Measurements from ENCODE around the gene MTMR10. TPM values are rescaled to one million over a fixed set of nuclear protein-coding genes. Genes with fewer than 3 reads are reported as not detected.

MTMR10 gene
- total RNA-seq = 12.2 and 14.1 TPM in 2 replicates

DNA sequence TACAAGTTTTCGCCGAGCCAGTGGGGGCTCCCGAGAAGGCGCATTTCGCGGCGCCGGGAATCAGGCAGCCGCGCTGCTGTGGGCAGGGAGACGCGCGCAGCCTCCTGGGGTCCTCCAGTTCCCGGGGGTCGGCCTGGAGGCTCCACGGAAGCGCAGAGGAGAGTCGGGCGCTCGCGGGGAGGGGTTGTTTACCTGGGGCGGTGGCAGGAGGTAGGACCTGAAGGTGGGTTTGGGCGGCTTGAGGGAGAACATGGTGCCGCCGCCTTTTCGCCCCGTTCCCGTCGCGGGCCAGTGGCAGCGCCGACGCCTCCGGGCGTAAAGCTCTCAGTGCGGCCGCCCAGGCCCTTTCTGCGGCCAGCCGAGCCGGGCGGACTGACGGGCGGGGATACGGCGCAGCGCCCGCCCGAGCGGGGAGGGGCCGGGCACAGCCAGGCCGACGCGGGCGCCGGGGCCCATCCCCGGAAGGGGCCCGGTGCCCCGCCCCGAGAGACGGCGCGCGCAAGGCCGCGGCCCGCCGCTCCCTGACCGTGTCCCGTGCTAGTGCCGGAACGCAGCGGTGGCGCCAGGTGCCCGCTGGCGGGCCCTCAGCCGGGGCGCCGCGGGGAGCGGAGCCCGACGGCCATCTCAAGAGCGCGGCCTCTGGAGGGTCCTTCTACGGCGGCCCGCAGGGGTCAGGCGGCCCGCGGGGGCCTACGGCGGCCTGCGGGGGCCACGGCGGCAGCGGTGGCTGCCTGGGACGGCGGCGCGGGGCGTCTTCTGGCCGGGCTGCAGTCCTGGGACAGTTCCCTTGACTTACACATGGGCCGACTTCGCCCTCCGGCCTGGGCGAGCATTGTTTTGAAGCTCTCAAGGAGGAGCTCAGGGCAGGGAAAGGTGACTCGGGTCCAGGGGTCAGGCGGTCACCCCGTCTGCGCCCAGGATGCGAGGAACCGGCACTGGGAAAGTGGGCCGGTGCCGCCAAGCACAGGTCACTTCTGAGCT is at the start of gene MTMR10:
Gene MTMR10 (minus strand): TSS at position 374 of the 981 bp plus-strand sequence. CDS start 122 bp downstream, at position 252.
- H3K27ac Mint-ChIP-seq = peak within 1 kb of the TSS; percentile 83
- H3K4me3 Mint-ChIP-seq (ENCODE audit: low read depth) = peak within 1 kb of the TSS; percentile 90
- peaks cover 13% of the 10 kb centered on the region for H3K36me3 Mint-ChIP-seq (ENCODE audit: low read depth)
- DNase-seq (ENCODE audit: low spot score) = peak; percentile 75
- peaks cover 10% of the 10 kb centered on the region for H3K27me3 Mint-ChIP-seq (ENCODE audit: low read depth)
- no peaks in the 10 kb centered on the region for H3K9me3 Mint-ChIP-seq
- H3K4me1 Mint-ChIP-seq (ENCODE audit: low read depth) = peaks cover 19% of the 10 kb centered on the region
- intact Hi-C loops (cut with micrococcal nuclease) = loop anchor here (2.0 to 10.0 kb wide), 4 partner anchors 89 to 493 kb away; partner anchors contain the start of genes FAN1 and KLF13

DNA sequence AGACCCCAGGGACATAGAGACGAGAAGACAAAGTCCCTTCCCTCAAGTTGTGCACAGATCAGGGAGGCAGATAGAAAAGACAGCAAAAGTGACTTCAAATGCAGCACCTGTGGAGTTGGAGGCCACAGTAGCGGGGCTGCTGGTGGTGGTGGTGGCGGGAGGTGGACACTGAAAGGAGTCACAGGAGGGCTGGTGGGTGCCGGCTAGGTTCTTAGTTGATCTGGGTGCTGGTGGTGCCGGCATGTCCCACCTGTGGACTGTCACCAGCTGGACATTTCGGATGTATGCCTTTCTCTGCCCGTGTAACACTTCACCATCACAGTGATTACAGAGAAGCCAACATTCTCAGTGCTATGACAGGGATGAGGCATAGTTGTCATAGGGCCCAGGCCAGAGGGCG is 49.2 kb upstream of the MTMR10 start:
- Mint-ChIP-seq H3K4me1 (ENCODE audit: low read depth) (no peaks in the 10 kb centered on the region), H3K27ac (no peak overlapping the region), H3K36me3 (ENCODE audit: low read depth) (no peaks in the 10 kb centered on the region), H3K9me3 (no peaks in the 10 kb centered on the region), H3K4me3 (ENCODE audit: low read depth) (no peak overlapping the region), H3K27me3 (ENCODE audit: low read depth) (peaks cover 7% of the 10 kb centered on the region)
- intact Hi-C loops (cut with micrococcal nuclease) = no loop called here
- DNase-seq (ENCODE audit: low spot score) = no peak

GRCh38 chr15:31039961-31040360 is 48.5 kb upstream of the MTMR10 start:
- Mint-ChIP-seq H3K27ac (no peak overlapping the region), H3K27me3 (ENCODE audit: low read depth) (peaks cover 7% of the 10 kb centered on the region), H3K4me3 (ENCODE audit: low read depth) (no peak overlapping the region), H3K4me1 (ENCODE audit: low read depth) (no peaks in the 10 kb centered on the region), H3K36me3 (ENCODE audit: low read depth) (no peaks in the 10 kb centered on the region), H3K9me3 (no peaks in the 10 kb centered on the region)
- intact Hi-C loops (cut with micrococcal nuclease) = no loop called here
- DNase-seq (ENCODE audit: low spot score) = no peak

DNA sequence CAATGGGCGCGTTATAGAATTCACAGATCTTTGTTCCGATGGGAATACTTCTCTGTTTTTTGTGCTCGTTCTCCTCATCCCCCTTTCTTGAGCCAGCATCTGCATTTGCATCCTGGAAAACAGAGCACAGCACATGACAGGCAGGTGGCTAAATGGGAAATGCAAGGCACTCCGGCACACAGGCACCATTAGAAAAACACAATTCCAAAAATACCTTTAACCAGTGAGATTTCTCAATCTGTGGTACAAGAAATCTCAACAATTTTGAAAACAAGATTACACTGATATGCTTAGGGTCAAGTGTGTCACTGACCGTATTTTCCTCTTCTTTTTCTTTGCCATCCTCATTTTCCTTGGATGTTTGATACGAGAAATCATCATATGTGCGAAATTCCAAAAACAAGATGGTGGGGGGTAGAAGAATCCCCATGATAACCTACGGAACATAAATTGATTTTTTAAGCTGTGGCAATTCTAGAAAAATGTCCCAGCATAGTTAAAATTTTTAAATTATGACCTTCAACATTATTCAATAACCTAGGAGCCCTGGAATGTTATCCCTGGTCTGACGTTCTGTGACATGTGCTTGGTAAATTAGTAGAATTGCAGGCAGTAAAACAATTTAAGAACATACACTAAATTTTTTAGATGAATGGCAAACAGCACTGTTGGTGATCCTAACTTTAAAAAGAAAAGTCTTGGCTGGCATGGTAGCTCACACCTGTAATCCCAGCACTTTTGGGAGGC is 46.5 kb upstream of the MTMR10 start:
- no peaks in the 10 kb centered on the region for H3K27me3 Mint-ChIP-seq (ENCODE audit: low read depth)
- H3K4me3 Mint-ChIP-seq (ENCODE audit: low read depth) = no peak overlapping the region
- intact Hi-C loops (cut with micrococcal nuclease) = no loop called here
- no peaks in the 10 kb centered on the region for H3K9me3 Mint-ChIP-seq
- no peaks in the 10 kb centered on the region for H3K4me1 Mint-ChIP-seq (ENCODE audit: low read depth)
- DNase-seq (ENCODE audit: low spot score) = no peak
- H3K27ac Mint-ChIP-seq = no peak overlapping the region
- H3K36me3 Mint-ChIP-seq (ENCODE audit: low read depth) = no peaks in the 10 kb centered on the region

GRCh38 chr15:31036783-31037182 is 45.4 kb upstream of the MTMR10 start:
- intact Hi-C loops (cut with micrococcal nuclease) = no loop called here
- H3K27ac Mint-ChIP-seq = no peak overlapping the region
- no peaks in the 10 kb centered on the region for H3K9me3 Mint-ChIP-seq
- peaks cover under 1% of the 10 kb centered on the region for H3K4me1 Mint-ChIP-seq (ENCODE audit: low read depth)
- no peaks in the 10 kb centered on the region for H3K27me3 Mint-ChIP-seq (ENCODE audit: low read depth)
- no peak for DNase-seq (ENCODE audit: low spot score)
- no peaks in the 10 kb centered on the region for H3K36me3 Mint-ChIP-seq (ENCODE audit: low read depth)
- H3K4me3 Mint-ChIP-seq (ENCODE audit: low read depth) = no peak overlapping the region

DNA sequence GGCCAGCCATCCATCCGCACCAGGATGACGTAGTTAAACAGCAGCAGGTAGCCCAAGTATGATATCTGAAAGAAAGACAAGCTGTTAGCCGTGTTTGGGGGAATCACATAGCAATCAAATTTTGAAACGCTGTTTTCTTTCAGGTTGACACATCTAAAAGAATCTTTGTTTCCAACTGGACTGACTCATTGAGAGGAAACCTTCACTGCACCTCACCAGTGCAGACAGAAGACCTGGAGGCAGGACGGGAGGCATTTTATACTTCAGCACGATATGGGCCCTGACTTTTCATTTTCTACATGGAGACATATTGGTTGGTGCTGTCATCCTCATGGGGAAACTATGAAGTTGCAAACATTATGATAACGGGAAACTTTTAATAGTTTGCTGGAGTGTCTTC is 44.2 kb upstream of the MTMR10 start:
- Mint-ChIP-seq H3K36me3 (ENCODE audit: low read depth) (no peaks in the 10 kb centered on the region), H3K4me1 (ENCODE audit: low read depth) (peaks cover 5% of the 10 kb centered on the region), H3K27ac (no peak overlapping the region), H3K4me3 (ENCODE audit: low read depth) (no peak overlapping the region), H3K9me3 (no peaks in the 10 kb centered on the region), H3K27me3 (ENCODE audit: low read depth) (no peaks in the 10 kb centered on the region)
- no peak for DNase-seq (ENCODE audit: low spot score)
- intact Hi-C loops (cut with micrococcal nuclease) = no loop called here

GRCh38 chr15:31034152-31034551 is 42.7 kb upstream of the MTMR10 start:
- H3K4me3 Mint-ChIP-seq (ENCODE audit: low read depth) = no peak overlapping the region
- intact Hi-C loops (cut with micrococcal nuclease) = no loop called here

GRCh38 chr15:31032961-31033371 is 41.5 kb upstream of the MTMR10 start:
- Mint-ChIP-seq H3K27me3 (ENCODE audit: low read depth) (peaks cover 13% of the 10 kb centered on the region), H3K9me3 (no peaks in the 10 kb centered on the region), H3K27ac (no peak overlapping the region), H3K36me3 (ENCODE audit: low read depth) (no peaks in the 10 kb centered on the region), H3K4me1 (ENCODE audit: low read depth) (peaks cover 5% of the 10 kb centered on the region), H3K4me3 (ENCODE audit: low read depth) (no peak overlapping the region)
- intact Hi-C loops (cut with micrococcal nuclease) = no loop called here
- DNase-seq (ENCODE audit: low spot score) = no peak

More at GRCh38 chr15:31034152-31034551, 42.7 kb upstream of the MTMR10 start:
- DNase-seq (ENCODE audit: low spot score) = no peak
- Mint-ChIP-seq H3K27ac (no peak overlapping the region), H3K9me3 (no peaks in the 10 kb centered on the region), H3K4me1 (ENCODE audit: low read depth) (peaks cover 5% of the 10 kb centered on the region), H3K27me3 (ENCODE audit: low read depth) (peaks cover 5% of the 10 kb centered on the region), H3K36me3 (ENCODE audit: low read depth) (no peaks in the 10 kb centered on the region)

DNA sequence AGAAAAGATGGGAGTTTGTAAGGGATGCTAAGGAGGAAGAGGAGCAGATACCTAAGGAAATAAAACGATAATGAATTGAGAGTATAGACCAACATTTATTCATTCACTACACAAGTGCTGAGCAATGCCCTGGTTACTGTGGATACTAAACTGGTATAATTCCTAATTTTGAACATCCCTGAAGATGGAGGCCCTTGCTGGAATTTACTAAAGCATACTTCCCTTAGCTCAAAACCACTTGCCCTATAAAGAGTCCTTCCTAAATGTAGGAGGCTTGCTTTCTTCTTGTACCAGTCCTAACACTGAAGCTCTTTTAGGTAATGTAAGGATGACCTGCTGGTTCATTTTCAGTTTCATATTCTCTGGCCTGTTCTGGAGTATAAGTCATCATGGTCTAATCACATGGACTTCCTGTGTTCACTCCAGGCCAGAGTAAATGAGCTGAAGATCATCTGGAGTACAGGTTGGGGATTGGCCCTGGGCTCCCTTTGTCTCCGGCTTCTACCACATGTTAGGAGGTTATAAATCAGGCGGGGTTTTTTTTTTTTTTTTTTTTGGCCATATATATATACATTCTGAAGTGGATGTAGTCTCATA is 40.1 kb upstream of the MTMR10 start:
- no peaks in the 10 kb centered on the region for H3K36me3 Mint-ChIP-seq (ENCODE audit: low read depth)
- DNase-seq (ENCODE audit: low spot score) = no peak
- intact Hi-C loops (cut with micrococcal nuclease) = no loop called here
- H3K4me1 Mint-ChIP-seq (ENCODE audit: low read depth) = peaks cover 5% of the 10 kb centered on the region
- H3K9me3 Mint-ChIP-seq = no peaks in the 10 kb centered on the region
- H3K27me3 Mint-ChIP-seq (ENCODE audit: low read depth) = peaks cover 18% of the 10 kb centered on the region
- H3K27ac Mint-ChIP-seq = no peak overlapping the region
- no peak overlapping the region for H3K4me3 Mint-ChIP-seq (ENCODE audit: low read depth)

DNA sequence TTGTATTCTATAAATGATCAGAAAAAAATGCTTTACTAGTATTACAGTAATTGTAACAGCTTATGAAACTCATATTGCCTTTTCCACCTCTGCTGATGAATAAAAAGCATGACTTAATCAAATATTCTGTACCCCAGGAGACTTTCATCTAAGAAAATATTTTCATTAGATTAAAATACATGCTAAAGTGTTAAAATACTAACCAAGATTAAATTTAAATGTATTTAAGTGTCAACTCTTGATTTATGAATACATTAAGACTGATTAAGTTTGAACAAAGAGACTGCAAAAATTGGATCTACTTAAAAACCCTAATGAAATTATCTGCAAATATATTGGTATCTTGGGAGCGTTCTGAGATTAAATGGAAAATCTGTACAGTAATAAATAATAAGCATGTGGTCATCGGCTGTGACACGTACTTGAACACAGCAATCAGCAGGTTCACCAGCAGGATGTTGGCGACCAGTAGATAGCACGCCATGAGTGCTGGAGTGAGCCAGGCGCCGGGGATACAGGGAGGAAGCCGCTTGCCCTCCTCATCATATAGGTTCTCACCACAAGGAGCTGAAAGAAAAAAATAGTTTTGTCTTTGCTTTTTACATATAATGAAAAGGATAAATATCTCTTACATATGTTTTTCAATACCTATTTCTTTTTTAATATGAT is 36.6 kb upstream of the MTMR10 start:
- Mint-ChIP-seq H3K4me3 (ENCODE audit: low read depth) (no peak overlapping the region), H3K4me1 (ENCODE audit: low read depth) (peaks cover 5% of the 10 kb centered on the region), H3K9me3 (no peaks in the 10 kb centered on the region), H3K36me3 (ENCODE audit: low read depth) (no peaks in the 10 kb centered on the region), H3K27ac (no peak overlapping the region), H3K27me3 (ENCODE audit: low read depth) (peaks cover 18% of the 10 kb centered on the region)
- intact Hi-C loops (cut with micrococcal nuclease) = no loop called here
- no peak for DNase-seq (ENCODE audit: low spot score)

DNA sequence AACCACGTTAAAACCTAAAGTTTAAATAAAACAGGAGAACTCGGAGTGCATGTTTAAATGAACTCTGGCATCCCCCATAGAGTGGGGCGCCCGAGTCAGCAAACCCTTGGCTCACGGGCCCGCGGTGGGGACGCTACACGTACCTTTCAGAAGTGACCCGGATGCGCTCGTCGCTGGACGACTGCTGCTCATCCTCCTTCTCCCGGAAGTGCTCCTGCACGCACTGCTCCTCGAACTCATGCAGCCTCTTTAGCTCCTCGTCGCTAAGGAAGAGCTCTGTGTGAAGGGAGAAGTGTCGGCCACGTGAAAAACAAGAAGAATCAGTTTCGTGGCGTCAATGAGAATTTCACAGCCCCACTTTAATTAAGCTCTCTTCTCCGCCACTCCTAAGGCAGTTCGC is 34.6 kb upstream of the MTMR10 start:
- no peaks in the 10 kb centered on the region for H3K9me3 Mint-ChIP-seq
- DNase-seq (ENCODE audit: low spot score) = no peak
- no peaks in the 10 kb centered on the region for H3K4me1 Mint-ChIP-seq (ENCODE audit: low read depth)
- H3K27me3 Mint-ChIP-seq (ENCODE audit: low read depth) = peaks cover 20% of the 10 kb centered on the region
- intact Hi-C loops (cut with micrococcal nuclease) = no loop called here
- no peak overlapping the region for H3K4me3 Mint-ChIP-seq (ENCODE audit: low read depth)
- no peaks in the 10 kb centered on the region for H3K36me3 Mint-ChIP-seq (ENCODE audit: low read depth)
- H3K27ac Mint-ChIP-seq = no peak overlapping the region

GRCh38 chr15:31024979-31025378 is 33.6 kb upstream of the MTMR10 start:
- H3K4me3 Mint-ChIP-seq (ENCODE audit: low read depth) = no peak overlapping the region
- intact Hi-C loops (cut with micrococcal nuclease) = no loop called here
- H3K36me3 Mint-ChIP-seq (ENCODE audit: low read depth) = no peaks in the 10 kb centered on the region
- no peak for DNase-seq (ENCODE audit: low spot score)
- no peak overlapping the region for H3K27ac Mint-ChIP-seq
- peaks cover 19% of the 10 kb centered on the region for H3K27me3 Mint-ChIP-seq (ENCODE audit: low read depth)
- H3K4me1 Mint-ChIP-seq (ENCODE audit: low read depth) = no peaks in the 10 kb centered on the region
- H3K9me3 Mint-ChIP-seq = no peaks in the 10 kb centered on the region
